ENCODE results near the gene UACA. TPM values are rescaled to one million over a fixed set of nuclear protein-coding genes. Genes with fewer than 3 reads are reported as not detected.
"Not testable (repeated sequence)": the region's sequence is repeated elsewhere in the genome, so short reads cannot be mapped to it uniquely, and the experiment has no call there.

The UACA gene
- polyA plus RNA-seq, 1 donor (not counting 4 experiments of a cell fraction or from before 2014, with no cell fraction given) = 26.6 TPM

DNA sequence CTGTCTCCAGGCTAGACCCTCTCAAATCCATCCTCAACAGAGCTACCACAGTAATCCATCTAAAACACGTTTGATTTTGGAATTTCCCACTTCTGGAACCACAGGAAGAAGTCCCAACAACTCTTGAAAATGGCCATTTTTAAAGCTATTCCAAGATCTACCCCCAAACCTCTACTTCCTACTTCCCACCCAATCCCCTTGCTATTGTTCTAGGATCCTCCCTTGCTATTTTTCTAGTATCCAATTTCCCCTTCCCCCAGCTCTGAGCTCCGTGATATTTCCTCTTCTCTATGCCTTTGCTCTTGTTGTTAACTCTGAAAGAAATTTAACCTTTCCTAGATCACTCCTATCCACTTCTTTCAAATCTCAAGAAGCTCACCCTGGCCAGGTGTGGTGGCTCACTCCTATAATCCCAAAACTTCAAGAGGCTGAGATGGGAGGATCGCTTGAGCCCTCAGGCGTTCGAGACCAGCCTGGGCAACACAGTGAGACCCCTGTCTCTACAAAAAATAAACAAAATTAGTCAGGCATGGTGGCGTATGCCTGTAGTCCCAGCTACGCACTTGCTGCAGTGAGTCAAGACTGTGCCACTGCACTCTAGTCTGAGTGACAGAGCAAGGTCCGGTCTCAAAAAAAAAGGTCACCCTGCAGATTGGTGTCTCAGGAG, 13.0 kb downstream of the UACA start:
- DNase-seq (ENCODE audit: low read depth, low spot score) = no peak
- H3K36me3 ChIP-seq (ENCODE audit: control insufficient read depth in 2 of 2, extremely low read depth in 1 of 2, insufficient read depth in 2 of 2, low read length in 2 of 2) = no peaks in the 10 kb centered on the region
- H3K4me1 ChIP-seq (ENCODE audit: control insufficient read depth, extremely low read depth, insufficient read depth, low read length) = peaks cover 2% of the 10 kb centered on the region
- TF ChIP-seq, protein P1, sequence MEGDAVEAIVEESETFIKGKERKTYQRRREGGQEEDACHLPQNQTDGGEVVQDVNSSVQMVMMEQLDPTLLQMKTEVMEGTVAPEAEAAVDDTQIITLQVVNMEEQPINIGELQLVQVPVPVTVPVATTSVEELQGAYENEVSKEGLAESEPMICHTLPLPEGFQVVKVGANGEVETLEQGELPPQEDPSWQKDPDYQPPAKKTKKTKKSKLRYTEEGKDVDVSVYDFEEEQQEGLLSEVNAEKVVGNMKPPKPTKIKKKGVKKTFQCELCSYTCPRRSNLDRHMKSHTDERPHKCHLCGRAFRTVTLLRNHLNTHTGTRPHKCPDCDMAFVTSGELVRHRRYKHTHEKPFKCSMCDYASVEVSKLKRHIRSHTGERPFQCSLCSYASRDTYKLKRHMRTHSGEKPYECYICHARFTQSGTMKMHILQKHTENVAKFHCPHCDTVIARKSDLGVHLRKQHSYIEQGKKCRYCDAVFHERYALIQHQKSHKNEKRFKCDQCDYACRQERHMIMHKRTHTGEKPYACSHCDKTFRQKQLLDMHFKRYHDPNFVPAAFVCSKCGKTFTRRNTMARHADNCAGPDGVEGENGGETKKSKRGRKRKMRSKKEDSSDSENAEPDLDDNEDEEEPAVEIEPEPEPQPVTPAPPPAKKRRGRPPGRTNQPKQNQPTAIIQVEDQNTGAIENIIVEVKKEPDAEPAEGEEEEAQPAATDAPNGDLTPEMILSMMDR (optimal IDR thresholded peaks at IDR 0.05 in 1 of 3, IDR thresholded peaks at IDR 0.05 in 1 of 3, conservative IDR thresholded peaks at IDR 0.05 in 1 of 3; ENCODE audit: extremely low read depth in 1 of 3, insufficient read depth in 2 of 3, low read length in 3 of 3) = no peak
- no peak for TF ChIP-seq EZH2 (IDR thresholded peaks at IDR 0.05; ENCODE audit: low read length)
- no peak overlapping the region for H2AFZ ChIP-seq (ENCODE audit: control insufficient read depth, low read length)
- no peak overlapping the region for H3K9ac ChIP-seq (ENCODE audit: control insufficient read depth, extremely low read depth, insufficient read depth, low read length)
- peaks cover 10% of the 10 kb centered on the region for H3K79me2 ChIP-seq (ENCODE audit: control insufficient read depth, insufficient read depth, low read length)
- dilution Hi-C loops (cut with MboI; ENCODE audit: extremely low pct_ligation_motif_present, low sequenced_read_pairs) = no loop called here
- no peak overlapping the region for H3K4me3 ChIP-seq (ENCODE audit: control insufficient read depth in 2 of 3, extremely low read depth in 1 of 3, insufficient read depth in 2 of 3, low read depth in 1 of 3, low read length in 3 of 3)
- FAIRE-seq = no peak
- no peaks in the 10 kb centered on the region for H3K27me3 ChIP-seq (ENCODE audit: control insufficient read depth, extremely low read depth, insufficient read depth, low read length)
- peaks cover 4% of the 10 kb centered on the region for H4K20me1 ChIP-seq (ENCODE audit: control insufficient read depth, extremely low read depth, insufficient read depth, low read length)
- no peaks in the 10 kb centered on the region for H3K9me3 ChIP-seq (ENCODE audit: control insufficient read depth, low read depth, low read length)
- H3K27ac ChIP-seq (ENCODE audit: control insufficient read depth, insufficient read depth, low read length) = no peak overlapping the region
- H3K4me2 ChIP-seq (ENCODE audit: control insufficient read depth, extremely low read depth, insufficient read depth, low read depth, low read length) = no peak overlapping the region
- no peaks in the 10 kb centered on the region for H3K9me1 ChIP-seq (ENCODE audit: control insufficient read depth, extremely low read depth, insufficient read depth, low read length)

DNA sequence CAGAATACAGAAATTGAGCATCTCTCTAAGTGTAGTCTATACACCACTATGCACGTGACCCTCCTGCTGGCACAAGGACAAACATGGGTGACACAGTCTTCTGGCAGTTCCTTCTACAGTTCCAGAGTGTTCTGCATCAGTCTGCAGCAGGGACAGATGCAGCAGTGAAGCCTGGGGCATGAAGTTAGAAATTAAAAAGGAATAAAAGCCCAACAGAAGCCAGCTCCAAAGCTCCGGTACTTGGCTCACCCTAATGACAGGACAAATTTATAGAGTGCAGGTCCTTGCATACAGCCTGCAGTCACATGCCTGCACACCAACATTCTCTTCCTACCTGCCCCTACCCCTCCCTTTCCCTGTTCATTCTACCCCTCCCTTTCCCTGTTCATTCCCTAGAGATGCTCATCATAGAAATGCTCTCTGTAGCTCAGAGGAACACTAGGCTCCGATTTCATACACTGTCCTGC, 15.0 kb downstream of the UACA start:
- H2AFZ ChIP-seq (ENCODE audit: control insufficient read depth, low read length) = no peak overlapping the region
- no peak for TF ChIP-seq EZH2 (IDR thresholded peaks at IDR 0.05; ENCODE audit: low read length)
- TF ChIP-seq, protein P1 (optimal IDR thresholded peaks at IDR 0.05 in 1 of 3, IDR thresholded peaks at IDR 0.05 in 1 of 3, conservative IDR thresholded peaks at IDR 0.05 in 1 of 3; ENCODE audit: extremely low read depth in 1 of 3, insufficient read depth in 2 of 3, low read length in 3 of 3) = no peak
- no peaks in the 10 kb centered on the region for H3K9me1 ChIP-seq (ENCODE audit: control insufficient read depth, extremely low read depth, insufficient read depth, low read length)
- peaks cover 4% of the 10 kb centered on the region for H4K20me1 ChIP-seq (ENCODE audit: control insufficient read depth, extremely low read depth, insufficient read depth, low read length)
- H3K4me3 ChIP-seq (ENCODE audit: control insufficient read depth in 2 of 3, extremely low read depth in 1 of 3, insufficient read depth in 2 of 3, low read depth in 1 of 3, low read length in 3 of 3) = no peak overlapping the region
- FAIRE-seq = peak; percentile 55
- H3K79me2 ChIP-seq (ENCODE audit: control insufficient read depth, insufficient read depth, low read length) = peaks cover 17% of the 10 kb centered on the region
- H3K27ac ChIP-seq (ENCODE audit: control insufficient read depth, insufficient read depth, low read length) = no peak overlapping the region
- H3K4me2 ChIP-seq (ENCODE audit: control insufficient read depth, extremely low read depth, insufficient read depth, low read depth, low read length) = no peak overlapping the region
- no peaks in the 10 kb centered on the region for H3K27me3 ChIP-seq (ENCODE audit: control insufficient read depth, extremely low read depth, insufficient read depth, low read length)
- dilution Hi-C loops (cut with MboI; ENCODE audit: extremely low pct_ligation_motif_present, low sequenced_read_pairs) = no loop called here
- H3K36me3 ChIP-seq (ENCODE audit: control insufficient read depth in 2 of 2, extremely low read depth in 1 of 2, insufficient read depth in 2 of 2, low read length in 2 of 2) = no peaks in the 10 kb centered on the region
- H3K9ac ChIP-seq (ENCODE audit: control insufficient read depth, extremely low read depth, insufficient read depth, low read length) = no peak overlapping the region
- no peaks in the 10 kb centered on the region for H3K9me3 ChIP-seq (ENCODE audit: control insufficient read depth, low read depth, low read length)
- peaks cover 12% of the 10 kb centered on the region for H3K4me1 ChIP-seq (ENCODE audit: control insufficient read depth, extremely low read depth, insufficient read depth, low read length)
- DNase-seq (ENCODE audit: low read depth, low spot score) = no peak

DNA sequence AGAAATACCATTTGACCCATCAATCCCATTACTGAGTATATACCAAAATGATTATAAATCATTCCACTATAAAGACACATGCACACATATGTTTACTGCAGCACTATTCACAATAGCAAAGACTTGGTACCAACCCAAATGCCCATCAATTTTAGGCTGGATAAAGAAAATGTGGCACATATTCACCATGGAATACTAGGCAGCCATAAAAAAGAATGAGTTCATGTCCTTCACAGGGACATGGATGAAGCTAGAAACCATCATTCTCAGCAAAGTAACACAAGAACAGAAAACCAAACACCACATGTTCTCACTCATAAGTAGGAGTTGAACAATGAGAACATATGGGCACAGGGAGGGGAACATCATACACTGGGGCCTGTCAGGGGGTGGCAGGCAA, 16.8 kb downstream of the UACA start:
- H2AFZ ChIP-seq (ENCODE audit: control insufficient read depth, low read length); H3K27me3 ChIP-seq (ENCODE audit: control insufficient read depth, extremely low read depth, insufficient read depth, low read length); DNase-seq (ENCODE audit: low read depth, low spot score); H4K20me1 ChIP-seq (ENCODE audit: control insufficient read depth, extremely low read depth, insufficient read depth, low read length); FAIRE-seq; H3K4me3 ChIP-seq (ENCODE audit: control insufficient read depth in 2 of 3, extremely low read depth in 1 of 3, insufficient read depth in 2 of 3, low read depth in 1 of 3, low read length in 3 of 3); H3K9me3 ChIP-seq (ENCODE audit: control insufficient read depth, low read depth, low read length); dilution Hi-C loops (cut with MboI; ENCODE audit: extremely low pct_ligation_motif_present, low sequenced_read_pairs); H3K36me3 ChIP-seq (ENCODE audit: control insufficient read depth in 2 of 2, extremely low read depth in 1 of 2, insufficient read depth in 2 of 2, low read length in 2 of 2); H3K9ac ChIP-seq (ENCODE audit: control insufficient read depth, extremely low read depth, insufficient read depth, low read length); H3K27ac ChIP-seq (ENCODE audit: control insufficient read depth, insufficient read depth, low read length); H3K9me1 ChIP-seq (ENCODE audit: control insufficient read depth, extremely low read depth, insufficient read depth, low read length); H3K4me2 ChIP-seq (ENCODE audit: control insufficient read depth, extremely low read depth, insufficient read depth, low read depth, low read length): not testable (repeated sequence)
- peaks cover 20% of the 10 kb centered on the region for H3K79me2 ChIP-seq (ENCODE audit: control insufficient read depth, insufficient read depth, low read length)
- H3K4me1 ChIP-seq (ENCODE audit: control insufficient read depth, extremely low read depth, insufficient read depth, low read length) = peaks cover 29% of the 10 kb centered on the region
